GM12873 (cell line): ENCODE results near the gene KIF1A.

Experiments
- TF ChIP-seq, protein P1 (sequence below): IDR thresholded peaks from 2 replicates; pipeline ENCODE4 v1.5.1; 2012; ENCODE audit warnings: low read depth, mild to moderate bottlenecking, moderate library complexity, low read length, control low read depth; ENCODE audit not compliant: insufficient read depth; ENCODE audit errors: missing control alignments

KIF1A gene

DNA sequence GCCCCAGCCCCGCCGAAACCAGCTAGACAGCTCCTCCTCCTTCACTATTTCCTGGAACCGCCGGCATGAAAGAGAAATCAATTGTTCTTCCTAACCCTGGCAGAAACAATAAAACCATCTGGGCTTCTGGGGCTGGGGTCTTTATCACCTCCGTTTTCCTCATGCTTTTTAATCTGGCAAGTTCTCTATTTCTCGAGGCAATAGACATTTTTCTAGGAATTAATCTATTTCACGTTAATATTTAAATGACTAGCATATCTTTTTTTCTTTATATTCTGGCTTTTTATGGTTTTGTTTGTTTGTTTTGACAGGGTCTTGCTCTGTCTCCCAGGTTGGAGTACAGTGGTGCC, 1.4 kb upstream of the KIF1A start:
- TF ChIP-seq, protein P1, sequence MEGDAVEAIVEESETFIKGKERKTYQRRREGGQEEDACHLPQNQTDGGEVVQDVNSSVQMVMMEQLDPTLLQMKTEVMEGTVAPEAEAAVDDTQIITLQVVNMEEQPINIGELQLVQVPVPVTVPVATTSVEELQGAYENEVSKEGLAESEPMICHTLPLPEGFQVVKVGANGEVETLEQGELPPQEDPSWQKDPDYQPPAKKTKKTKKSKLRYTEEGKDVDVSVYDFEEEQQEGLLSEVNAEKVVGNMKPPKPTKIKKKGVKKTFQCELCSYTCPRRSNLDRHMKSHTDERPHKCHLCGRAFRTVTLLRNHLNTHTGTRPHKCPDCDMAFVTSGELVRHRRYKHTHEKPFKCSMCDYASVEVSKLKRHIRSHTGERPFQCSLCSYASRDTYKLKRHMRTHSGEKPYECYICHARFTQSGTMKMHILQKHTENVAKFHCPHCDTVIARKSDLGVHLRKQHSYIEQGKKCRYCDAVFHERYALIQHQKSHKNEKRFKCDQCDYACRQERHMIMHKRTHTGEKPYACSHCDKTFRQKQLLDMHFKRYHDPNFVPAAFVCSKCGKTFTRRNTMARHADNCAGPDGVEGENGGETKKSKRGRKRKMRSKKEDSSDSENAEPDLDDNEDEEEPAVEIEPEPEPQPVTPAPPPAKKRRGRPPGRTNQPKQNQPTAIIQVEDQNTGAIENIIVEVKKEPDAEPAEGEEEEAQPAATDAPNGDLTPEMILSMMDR: no peak

DNA sequence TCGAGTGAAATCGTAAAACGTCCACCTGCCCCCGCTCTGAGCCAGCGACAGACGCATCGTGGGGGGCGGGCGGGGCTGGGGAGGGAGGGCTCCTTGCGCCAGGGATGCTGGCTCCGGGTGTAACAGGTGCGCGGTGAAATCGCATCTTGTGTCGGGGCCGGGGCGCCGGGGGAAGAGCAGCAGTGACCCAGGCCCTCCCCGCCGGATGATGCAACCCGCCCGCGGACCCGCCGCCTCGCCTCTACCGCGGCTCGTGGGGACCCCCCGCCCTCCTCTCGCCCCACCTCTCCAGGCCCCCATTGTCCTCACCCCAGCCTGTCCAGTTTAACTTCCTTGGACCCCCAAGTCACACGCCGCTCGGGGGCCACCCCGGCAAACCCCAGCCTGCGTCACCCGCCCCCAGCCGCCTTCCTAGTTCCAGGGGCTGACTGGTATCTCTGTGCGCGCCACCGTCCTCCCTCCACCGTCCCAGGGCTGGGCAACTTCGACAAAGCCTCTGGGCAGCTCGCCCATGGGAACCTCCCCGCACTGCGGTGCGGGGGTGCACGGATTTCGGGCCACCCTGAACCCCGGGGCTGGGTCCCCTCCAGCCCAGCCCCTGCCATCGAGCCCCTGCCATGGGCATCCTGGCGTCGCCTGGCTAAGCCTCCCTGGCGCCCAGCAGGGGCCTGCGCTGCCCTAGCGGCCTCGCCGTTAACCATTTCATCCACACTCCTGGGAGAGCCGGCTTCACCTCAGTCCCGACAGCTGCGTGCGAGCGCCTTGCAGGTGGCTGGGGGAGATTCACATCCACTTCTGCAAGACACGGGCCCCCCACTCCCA, 799 bp upstream of the KIF1A start:
- TF ChIP-seq, protein P1: no peak

DNA sequence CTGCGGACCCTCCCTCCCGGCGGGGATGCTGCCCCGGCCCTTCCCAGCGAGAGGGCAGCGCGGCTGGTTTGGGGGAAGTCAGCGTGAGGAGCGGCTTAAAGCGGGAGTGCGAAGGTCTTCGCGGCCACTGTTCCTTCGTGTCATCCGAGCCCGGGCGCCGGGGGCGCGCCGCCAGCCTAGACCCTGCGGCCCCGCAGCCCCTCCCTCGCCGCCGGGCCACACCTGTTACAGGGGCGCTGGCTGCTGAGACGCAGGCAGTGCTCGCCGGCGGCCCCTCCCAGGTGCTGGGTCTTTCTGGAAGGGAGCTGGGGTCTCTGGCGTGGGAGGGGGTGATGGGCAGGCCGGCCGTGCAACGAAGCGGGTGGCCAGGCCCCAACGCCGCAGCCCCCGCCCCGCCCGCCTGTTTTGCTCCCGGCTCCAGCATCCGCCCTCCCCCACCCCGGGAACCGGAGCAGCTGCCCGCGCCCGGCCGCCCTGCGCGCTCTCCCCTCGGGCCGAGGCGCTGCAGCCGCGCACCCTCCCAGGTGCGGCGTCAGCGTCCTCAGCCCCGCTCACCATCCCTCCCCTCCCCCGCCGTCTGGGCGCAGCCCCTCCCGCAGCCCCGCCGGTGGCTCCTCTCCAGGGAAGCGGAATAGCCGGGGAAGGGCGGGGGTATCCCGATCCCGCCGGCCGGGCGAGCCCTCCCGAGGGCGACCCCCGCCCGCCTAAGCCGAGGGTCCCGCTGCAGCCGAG, 727 bp downstream of the KIF1A start:
- TF ChIP-seq, protein P1: no peak

DNA sequence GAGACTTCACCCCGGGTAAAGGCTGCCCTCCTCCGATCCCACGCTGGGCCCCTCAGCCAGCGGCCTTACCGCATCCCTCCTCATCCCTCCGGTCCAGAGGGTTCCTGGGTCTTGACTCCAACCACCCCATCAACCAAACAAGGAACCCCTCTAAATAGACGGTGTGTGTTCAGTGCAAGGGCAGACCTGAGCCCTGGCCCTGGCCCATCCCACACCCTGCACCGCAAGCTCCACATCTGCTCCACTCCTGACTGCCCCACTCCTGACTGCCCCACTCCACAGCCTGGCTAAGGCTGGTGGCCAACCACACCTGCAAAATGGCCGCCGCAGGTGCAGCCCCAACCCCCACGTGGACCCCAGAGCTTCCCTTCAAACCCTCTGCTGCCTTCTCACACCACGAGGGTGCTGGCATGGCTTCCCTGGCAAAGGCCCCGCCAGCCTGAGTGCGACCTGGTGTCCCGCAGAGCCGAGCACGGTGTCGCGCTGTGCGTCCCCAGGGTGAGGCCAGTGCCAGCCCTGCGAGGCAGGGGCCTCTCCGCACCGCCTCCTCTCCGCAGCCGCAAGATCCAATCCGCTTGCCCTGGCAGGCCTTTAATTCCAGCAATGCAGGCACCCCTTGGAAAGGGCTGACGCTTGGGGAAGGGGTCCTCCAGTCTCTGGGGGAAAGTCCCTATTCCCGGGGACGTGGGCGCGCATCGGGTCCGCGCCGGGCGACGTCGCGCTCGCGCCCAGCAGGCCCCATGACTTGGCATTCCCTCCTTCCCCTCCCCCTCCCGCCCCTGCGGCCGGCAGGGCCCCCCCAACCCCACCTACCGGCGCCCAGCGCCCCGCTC, 1.5 kb downstream of the KIF1A start:
- TF ChIP-seq, protein P1: no peak

DNA sequence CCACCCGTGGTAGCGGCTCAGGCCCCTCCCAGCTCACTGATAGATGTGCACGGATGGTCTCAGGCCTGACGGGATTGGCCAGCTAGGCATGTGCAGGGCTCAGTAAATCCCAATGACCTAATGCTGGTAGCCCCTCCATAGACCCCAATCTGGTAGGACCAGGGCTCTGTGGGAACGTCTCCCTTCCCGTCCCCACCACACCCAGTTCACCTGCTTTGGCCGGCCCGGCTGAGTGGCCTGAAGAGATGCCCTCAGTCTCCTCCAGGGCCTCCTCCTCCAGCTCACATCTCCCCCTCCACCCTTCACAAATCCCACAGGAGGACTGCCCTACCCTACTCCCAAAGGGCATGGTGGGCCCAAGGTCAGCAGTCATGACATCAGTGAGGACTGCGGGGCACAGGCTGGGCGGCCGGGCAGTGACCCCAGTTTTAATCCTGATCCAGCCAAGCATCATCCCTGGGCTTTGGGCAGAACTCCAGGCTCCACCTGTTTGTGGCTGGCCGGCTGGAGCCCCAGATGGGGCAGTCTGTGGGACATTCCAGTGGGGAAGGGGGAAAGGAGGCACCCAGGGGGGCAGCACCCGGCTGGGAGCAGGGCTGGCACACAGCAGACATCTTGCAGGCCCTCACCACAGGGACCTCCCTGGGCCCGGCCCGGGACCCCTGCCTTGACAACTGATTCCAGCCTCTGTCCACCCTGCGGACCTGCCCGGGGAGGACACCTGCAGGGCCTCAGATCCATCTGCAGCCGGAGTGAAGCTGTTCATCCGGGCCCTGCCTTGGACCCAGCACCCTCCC, 2.3 kb downstream of the KIF1A start:
- TF ChIP-seq, protein P1: no peak

DNA sequence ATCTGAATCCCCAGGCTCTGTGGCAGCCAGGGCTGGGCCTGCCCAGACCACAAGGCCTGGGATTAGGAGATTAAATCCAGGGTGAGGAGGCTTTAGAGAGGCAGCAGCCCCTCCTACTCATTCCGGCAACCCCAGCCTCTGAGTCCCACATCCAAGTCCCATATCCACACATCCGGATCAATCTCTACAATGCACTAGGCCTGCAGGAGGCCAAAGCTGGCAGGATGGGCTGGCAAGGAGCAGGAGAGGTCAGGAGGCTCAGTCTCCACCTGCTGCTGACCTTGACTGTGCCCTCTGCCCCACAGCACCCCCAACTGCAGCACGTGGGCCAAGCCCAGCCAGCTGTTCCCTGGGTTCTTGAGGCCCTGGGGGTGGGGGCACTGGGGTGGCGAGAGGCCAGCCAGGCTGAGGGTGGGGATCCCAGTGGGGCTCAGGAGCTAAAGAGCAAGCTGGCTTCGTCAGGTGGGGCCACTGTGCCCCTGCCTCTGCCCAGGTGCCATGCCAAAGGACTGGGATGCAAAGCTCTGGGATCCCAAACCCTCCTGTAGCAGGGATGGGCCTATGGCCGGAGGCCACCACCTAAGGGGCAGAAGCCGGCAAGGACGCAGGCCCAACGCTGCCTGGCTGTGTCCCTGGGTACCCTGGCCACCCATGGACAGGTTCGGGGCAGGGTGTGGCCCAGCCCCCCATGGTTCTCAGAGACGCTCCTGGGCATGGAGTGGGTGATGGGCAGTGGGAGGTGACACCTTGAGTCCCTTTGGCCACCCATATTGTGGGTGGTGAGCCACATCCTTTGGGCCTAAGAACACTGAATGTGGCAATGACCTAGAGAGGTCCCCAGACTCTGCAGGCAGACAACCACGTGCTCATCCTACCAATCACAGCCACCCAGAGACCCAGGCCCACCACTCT, 3.2 kb downstream of the KIF1A start:
- TF ChIP-seq, protein P1: no peak
